ENCODE measurements around the gene CDKAL1. TPM values are rescaled to one million over a fixed set of nuclear protein-coding genes. Genes with fewer than 3 reads are reported as not detected.

The CDKAL1 gene
- total and polyA plus RNA-seq, 2 of the 8 experiments (the other 6 are each of a cell fraction or from before 2014, with no cell fraction given), result 8.4 to 24.6 TPM

- H2BK120ac ChIP-seq (replicated peaks; ENCODE audit: low read depth, low read length), result no peak overlapping the region
- no peaks in the 10 kb centered on the region for H3K79me1 ChIP-seq (ENCODE audit: low read depth, low read length)
- no peak for DNase-seq (ENCODE audit: low read depth in 1 of 2, low spot score in 2 of 2)
- no peak overlapping the region for H3K4ac ChIP-seq (replicated peaks; ENCODE audit: insufficient read length, low read depth, low read length)
- H3K9ac ChIP-seq (replicated peaks in 1 of 4; ENCODE audit: extremely low read depth in 1 of 4, low read depth in 3 of 4, low read length in 3 of 4), result no peak overlapping the region
- no peaks in the 10 kb centered on the region for H3K9me3 ChIP-seq (ENCODE audit: insufficient read depth in 2 of 2, low read depth in 1 of 2, low read length in 1 of 2)
- no peak overlapping the region for H3K4me2 ChIP-seq (ENCODE audit: insufficient read depth in 1 of 2, low read depth in 2 of 2, low read length in 2 of 2)
- H3K36me3 ChIP-seq (ENCODE audit: control insufficient read depth in 2 of 4, insufficient read depth in 4 of 4, low read length in 3 of 4), result no peaks in the 10 kb centered on the region
- no peak overlapping the region for H3K18ac ChIP-seq (ENCODE audit: extremely low read depth, low read length)
- H3K4me1 ChIP-seq (replicated peaks in 1 of 4; ENCODE audit: control insufficient read depth in 3 of 4, insufficient read depth in 4 of 4, low read length in 3 of 4), result peaks cover 0 to 1% (median 0%) of the 10 kb centered on the region in 4 experiments; a peak in 1 of 7 replicates
- H3K56ac ChIP-seq (replicated peaks; ENCODE audit: insufficient read length, low read depth, low read length), result no peak overlapping the region
- H2BK12ac ChIP-seq (ENCODE audit: low read depth, low read length), result no peak overlapping the region
- H3K23ac ChIP-seq (ENCODE audit: insufficient read length), result no peak overlapping the region
- no peak overlapping the region for H4K8ac ChIP-seq (ENCODE audit: extremely low read depth, insufficient read depth, low read length)
- H2BK15ac ChIP-seq (ENCODE audit: low read length), result no peak overlapping the region
- no peak overlapping the region for H2BK5ac ChIP-seq (ENCODE audit: low read depth, low read length)
- 97% methylated on average over 13 of the region's 13 CpGs; no CpG with 5 or more reads in 1 of the 2 experiments for WGBS, 2 experiments (ENCODE audit: extremely low coverage in 1 of 2, insufficient coverage in 1 of 2, insufficient read length in 1 of 2, insufficient replicate concordance in 2 of 2, low coverage in 1 of 2, low lambda C conversion rate in 2 of 2, missing lambda C conversion rate in 1 of 2)
- no peak overlapping the region for H2AFZ ChIP-seq (ENCODE audit: low read length)
- H3K79me2 ChIP-seq (ENCODE audit: control insufficient read depth in 1 of 2, insufficient read depth in 2 of 2, low read length in 2 of 2), result no peaks in the 10 kb centered on the region
- H3K27me3 ChIP-seq (replicated peaks in 1 of 4; ENCODE audit: control insufficient read depth in 3 of 4, extremely low read depth in 1 of 4, insufficient read depth in 3 of 4, low read length in 3 of 4), result no peaks in the 10 kb centered on the region
- ChIA-PET POLR2A (ENCODE audit: partially characterized antibody) (no interaction called here), CTCF (ENCODE audit: partially characterized antibody) (interaction anchor here (0.7 to 1.6 kb wide), 3 partner anchors 11 to 426 kb away, joined by 3 read pairs; no protein-coding TSS in a partner anchor)
- H4K5ac ChIP-seq (ENCODE audit: insufficient read length, low read depth, low read length), result no peak overlapping the region
- H2BK20ac ChIP-seq (ENCODE audit: low read length), result no peak overlapping the region
- H4K20me1 ChIP-seq (replicated peaks in 1 of 2; ENCODE audit: control insufficient read depth in 1 of 2, insufficient read depth in 2 of 2, low read length in 2 of 2), result no peaks in the 10 kb centered on the region
- FAIRE-seq, result no peak
- no peak overlapping the region for H2AK5ac ChIP-seq (ENCODE audit: low read depth, low read length)
- no peak overlapping the region for H4K91ac ChIP-seq (replicated peaks; ENCODE audit: insufficient read length, low read length)
- no peak overlapping the region for H3K4me3 ChIP-seq (ENCODE audit: extremely low read depth in 1 of 4, insufficient read depth in 2 of 4, low read depth in 3 of 4, low read length in 4 of 4)
- H3K23me2 ChIP-seq (ENCODE audit: low read depth, low read length), result no peaks in the 10 kb centered on the region
- H3K14ac ChIP-seq (ENCODE audit: insufficient read length), result no peak overlapping the region
- H3K27ac ChIP-seq (ENCODE audit: low read depth, low read length), result no peak overlapping the region
- no peak for TF ChIP-seq JUND (IDR thresholded peaks at IDR 0.05; ENCODE audit: low read length)
- no peak for TF ChIP-seq CBX5 (IDR thresholded peaks at IDR 0.05; ENCODE audit: low read depth, low read length)
- TF ChIP-seq TEAD4 (IDR thresholded peaks at IDR 0.05; ENCODE audit: low read depth, low read length), result no peak
- no peak for TF ChIP-seq GTF2F1 (IDR thresholded peaks at IDR 0.05; ENCODE audit: borderline replicate concordance, low read depth, low read length)
- no peak for TF ChIP-seq EP300 (IDR thresholded peaks at IDR 0.05; ENCODE audit: borderline replicate concordance in 1 of 2, low read depth in 2 of 2, low read length in 2 of 2)
- no peak for TF ChIP-seq SIX5 (IDR thresholded peaks at IDR 0.05; ENCODE audit: low read depth, low read length)
- TF ChIP-seq CEBPB (IDR thresholded peaks at IDR 0.05; ENCODE audit: low read depth, low read length), result no peak
- no peak for TF ChIP-seq ATF2 (IDR thresholded peaks at IDR 0.05; ENCODE audit: low read length)
- no peak for TF ChIP-seq NANOG (IDR thresholded peaks at IDR 0.05; ENCODE audit: insufficient read depth, low read depth, low read length, poor library complexity, severe bottlenecking)
Observed at GRCh38 chr6:21163110-21163837, 629.0 kb downstream of the CDKAL1 start.

All from H1 (cell line).